ENCODE measurements around the gene PSMC1.

DNA sequence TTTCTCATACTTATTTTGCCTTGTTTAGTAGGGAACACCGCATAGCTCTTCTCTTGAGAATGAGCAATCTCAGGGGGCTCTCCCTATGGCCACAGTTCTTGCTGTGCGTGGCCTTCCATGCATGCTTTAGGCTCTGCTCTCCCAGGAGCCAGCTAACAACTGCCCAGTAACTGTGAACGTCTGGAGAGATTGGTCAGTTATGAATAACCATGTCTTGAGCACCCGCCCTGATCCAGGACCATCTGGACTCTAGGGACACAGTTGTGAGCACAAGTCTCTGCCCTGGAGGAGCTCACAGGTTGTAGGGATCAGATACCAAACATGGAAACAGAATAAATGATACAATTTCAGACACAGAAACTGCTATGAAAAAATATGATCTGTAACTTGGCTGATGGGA, 12.1 kb downstream of the PSMC1 start:
- TF ChIP-seq CTCF (IDR thresholded peaks at IDR 0.05): no peak
- TF ChIP-seq POLR2A (IDR thresholded peaks at IDR 0.05): no peak
